NCI-H1694 (cell line): ENCODE measurements around the gene ABCC3.
A peak's percentile ranks its signal among the peaks of the same experiment; 100 is the strongest.

Experiments used
- DNase-seq: peaks from one replicate; lab custom pipeline; 2025; lab: John Stamatoyannopoulos, UW

Gene ABCC3

DNA sequence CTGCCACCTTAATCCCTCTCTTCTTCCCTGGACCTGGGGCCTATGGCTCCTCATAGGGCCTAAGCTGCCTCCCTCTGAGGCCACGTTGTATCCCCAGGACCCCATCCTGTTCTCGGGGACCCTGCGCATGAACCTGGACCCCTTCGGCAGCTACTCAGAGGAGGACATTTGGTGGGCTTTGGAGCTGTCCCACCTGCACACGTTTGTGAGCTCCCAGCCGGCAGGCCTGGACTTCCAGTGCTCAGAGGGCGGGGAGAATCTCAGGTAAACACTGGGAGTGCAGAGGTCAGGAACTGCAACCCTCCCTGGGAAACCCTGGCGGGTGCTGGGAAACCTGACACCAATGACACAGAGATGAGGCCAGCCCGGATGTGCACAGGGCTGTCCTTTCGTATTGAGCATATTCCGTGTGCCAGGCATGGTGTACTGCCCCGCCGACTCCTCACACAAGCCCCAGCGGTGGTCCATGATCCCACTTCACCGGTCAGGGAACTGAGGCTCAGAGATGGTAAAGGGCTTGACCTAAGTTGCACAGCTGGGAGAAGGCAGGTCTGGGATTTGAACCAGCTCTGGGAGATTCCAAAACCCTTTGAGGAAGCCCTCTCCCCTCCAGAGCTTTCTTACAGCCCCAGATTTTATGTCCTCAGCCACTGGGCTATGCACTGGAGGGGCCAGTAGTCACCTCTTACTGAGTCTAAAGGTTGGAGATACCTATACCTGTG lies 50.1 kb downstream of the ABCC3 start:
- DNase-seq, result no peak

DNA sequence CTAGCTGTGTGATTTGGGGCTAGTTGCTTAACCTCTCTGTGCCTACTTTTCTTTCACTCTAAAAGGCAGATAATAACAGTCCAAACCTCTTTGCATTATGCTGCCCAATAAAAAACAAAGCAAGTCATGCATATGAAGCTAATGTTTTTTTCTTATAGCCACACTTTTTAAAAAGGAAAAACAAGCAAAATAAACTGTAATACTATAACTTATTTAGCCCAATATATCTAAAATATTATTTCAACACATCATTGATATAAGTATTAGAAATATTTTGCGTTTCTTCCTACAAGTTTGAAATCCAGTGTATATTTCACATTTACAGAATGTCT lies 50.6 kb downstream of the ABCC3 start:
- DNase-seq, result no peak

- no peak for DNase-seq
Measured at GRCh38 chr17:50685691-50686493, 51.2 kb downstream of the ABCC3 start.

GRCh38 chr17:50686494-50687199 lies 52.0 kb downstream of the ABCC3 start:
- DNase-seq, result no peak

DNA sequence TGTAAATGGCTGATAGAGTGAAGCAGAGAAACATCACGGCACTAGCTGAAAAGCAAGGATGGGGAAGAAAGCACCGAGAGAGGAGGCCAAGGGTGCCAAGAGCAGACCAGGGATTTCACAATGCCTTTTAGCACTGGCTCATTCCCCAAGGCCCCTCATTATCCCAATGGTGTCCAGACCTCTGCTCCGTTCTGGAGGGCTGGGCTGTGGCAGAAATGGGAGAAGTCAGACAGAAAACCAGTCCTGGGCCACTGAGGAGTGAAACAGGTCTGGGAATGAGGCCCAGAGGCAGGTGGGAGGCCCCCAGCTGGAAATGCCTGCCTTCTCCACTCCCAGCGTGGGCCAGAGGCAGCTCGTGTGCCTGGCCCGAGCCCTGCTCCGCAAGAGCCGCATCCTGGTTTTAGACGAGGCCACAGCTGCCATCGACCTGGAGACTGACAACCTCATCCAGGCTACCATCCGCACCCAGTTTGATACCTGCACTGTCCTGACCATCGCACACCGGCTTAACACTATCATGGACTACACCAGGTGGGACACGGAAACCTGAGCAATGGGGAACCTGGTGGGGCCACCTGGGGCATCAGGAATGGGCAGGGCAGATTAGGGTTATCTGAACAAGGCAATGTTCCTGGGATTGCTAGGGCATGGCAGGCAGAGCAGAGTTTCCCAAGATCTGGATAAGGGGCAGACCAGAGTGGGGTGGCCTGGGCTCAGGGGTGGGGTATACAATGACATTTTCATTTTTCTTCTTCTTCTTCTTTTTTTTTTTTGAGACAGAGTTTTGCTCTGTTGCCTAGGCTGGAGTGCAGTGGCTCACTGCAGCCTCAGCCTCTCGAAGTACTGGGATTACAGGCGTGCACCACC lies 52.8 kb downstream of the ABCC3 start:
- DNase-seq, result no peak

DNA sequence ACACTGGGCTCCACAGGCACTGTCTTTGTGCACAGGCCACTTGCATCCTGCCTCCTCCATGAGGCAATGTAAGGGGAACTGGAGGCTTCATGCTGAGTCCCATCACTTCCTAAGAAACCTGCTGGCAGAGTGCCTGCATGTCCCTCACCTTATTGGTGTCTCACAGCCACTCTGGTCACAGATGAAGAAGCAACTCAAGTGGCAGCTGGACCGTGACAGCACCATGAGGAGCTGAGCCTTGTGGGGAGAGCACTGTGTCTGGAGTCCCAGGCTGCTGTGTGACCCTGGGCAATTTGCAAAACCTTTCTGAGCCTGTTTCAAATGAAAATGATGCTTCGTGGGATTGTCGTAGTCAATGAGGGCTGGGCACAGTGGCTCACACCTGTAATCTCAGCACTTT lies 53.6 kb downstream of the ABCC3 start:
- DNase-seq, result no peak

DNA sequence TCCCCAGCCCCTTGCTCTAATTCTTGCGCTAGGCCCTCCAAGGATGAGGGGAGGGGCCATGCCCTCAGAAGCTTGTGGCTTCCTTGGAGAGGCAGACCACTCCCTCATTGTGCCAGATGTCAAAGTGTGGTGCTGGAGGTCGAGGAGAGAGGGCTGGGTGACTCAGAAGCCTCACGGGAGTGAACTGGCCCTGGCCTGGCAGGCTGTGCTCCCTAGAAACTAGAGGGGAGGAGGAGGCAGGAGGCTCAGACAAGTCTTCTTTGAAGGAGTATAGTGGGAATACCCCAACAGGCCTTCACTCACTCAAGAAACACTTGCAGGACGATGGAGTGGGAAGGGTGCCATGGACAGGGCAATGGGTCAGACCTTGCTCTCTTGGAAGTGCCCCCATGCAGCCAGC lies 54.6 kb downstream of the ABCC3 start:
- DNase-seq, result no peak

GRCh38 chr17:50689956-50690886 lies 55.5 kb downstream of the ABCC3 start:
- peak; percentile 59 for DNase-seq

DNA sequence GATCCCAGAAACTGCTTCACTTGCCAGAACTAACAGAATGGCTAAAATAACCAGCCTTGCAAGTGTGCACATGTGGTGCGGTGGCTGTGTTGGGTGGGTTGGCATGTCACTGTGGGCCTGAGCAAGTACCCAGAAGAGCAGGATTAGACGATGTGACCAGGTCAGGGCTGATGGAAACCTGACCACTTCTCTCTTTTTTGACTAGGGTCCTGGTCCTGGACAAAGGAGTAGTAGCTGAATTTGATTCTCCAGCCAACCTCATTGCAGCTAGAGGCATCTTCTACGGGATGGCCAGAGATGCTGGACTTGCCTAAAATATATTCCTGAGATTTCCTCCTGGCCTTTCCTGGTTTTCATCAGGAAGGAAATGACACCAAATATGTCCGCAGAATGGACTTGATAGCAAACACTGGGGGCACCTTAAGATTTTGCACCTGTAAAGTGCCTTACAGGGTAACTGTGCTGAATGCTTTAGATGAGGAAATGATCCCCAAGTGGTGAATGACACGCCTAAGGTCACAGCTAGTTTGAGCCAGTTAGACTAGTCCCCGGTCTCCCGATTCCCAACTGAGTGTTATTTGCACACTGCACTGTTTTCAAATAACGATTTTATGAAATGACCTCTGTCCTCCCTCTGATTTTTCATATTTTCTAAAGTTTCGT lies 56.3 kb downstream of the ABCC3 start:
- no peak for DNase-seq

DNA sequence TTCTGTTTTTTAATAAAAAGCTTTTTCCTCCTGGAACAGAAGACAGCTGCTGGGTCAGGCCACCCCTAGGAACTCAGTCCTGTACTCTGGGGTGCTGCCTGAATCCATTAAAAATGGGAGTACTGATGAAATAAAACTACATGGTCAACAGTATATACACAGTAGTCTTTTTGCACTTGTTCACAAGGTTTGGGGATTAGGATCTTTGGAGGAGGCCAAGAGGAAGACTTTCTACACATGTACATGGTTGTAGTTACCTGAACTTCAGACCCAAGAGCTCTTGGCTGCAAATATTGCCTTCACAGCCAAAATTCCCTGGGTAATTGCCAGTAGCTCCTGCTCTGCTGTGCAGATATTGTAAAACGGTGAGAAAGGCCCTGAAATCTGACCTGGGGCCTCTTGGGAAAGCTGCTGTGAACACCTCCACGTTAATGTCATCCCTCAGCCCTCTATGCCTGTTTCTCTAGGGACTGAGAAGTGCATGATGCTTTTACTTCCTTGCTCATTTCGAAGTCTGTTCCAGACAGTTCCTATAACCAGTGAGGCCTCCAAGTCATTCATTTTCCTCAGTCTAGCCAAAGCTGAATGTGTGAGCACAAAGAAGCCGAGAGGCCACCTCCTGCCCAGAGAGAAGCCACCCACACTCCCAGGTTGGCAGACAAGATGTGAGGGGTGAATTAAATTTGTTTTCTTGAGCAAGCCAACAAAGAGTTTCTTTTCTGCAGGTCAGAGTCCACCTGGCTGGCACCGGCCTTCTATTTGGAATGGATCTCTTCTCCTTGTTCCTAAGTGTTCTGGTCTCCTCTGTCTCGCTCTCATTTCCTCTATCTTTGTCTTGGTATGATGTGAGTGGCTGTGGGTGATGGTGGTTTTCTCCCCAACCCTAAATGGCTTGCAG lies 57.1 kb downstream of the ABCC3 start:
- DNase-seq, result peak; percentile 13

- no peak for DNase-seq
Measured at GRCh38 chr17:50692448-50693035, 57.9 kb downstream of the ABCC3 start.

GRCh38 chr17:50693036-50693682 lies 58.5 kb downstream of the ABCC3 start:
- DNase-seq, result no peak

GRCh38 chr17:50696365-50696879 lies 61.7 kb downstream of the ABCC3 start:
- no peak for DNase-seq

GRCh38 chr17:50697062-50697461 lies 62.4 kb downstream of the ABCC3 start:
- DNase-seq, result no peak

DNA sequence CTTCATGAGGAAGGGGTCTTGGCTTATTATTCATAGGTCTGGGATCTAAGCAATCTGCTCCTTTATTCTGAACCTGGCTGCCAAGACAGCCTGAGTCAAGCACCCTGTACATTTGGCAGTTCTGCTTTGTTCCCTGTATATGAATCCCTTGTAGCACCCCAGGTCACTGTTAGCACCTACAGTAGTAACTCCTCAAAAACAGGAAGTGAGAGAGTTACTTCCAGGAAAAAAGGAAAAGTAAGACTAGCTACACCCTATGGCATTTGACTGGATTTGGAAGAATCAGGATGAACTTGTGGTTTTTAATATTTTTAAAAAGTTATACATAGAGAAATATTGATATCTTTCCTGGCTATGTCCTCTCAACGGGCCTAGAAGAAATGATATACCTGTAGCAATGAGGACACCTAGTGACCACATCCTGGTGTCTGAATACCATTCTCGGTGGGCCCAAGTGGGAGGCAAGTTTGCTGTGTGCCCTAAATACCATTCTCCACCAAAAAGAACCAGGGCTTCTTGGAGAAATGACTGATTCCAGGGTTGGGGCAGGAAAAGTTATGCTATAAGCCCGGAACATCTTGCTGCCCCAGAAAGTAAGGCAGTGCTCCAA lies 63.1 kb downstream of the ABCC3 start:
- no peak for DNase-seq

DNA sequence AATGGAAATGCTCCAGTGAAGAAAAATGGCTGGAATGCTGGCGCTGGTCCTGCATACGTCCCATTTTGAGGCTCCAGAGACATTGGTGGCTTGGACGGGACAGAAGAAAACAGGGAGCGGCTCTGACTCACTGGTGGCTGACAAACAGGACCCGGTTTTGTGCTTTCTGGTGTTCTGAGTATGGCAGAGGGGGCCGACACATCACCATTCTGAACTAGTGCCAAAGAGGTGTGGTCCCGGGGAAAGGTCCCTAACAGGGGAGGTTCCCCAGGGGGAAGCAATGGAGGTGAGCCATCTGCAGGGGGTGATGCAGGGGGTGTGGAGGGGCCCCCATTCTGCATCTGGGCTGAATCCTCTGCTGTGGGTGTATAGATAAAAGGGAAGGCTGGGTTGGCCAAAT lies 64.7 kb downstream of the ABCC3 start:
- no peak for DNase-seq

GRCh38 chr17:50703162-50703561 lies 68.5 kb downstream of the ABCC3 start:
- DNase-seq, result no peak
